Stomach (tissue), 9 donors: Measurements from ENCODE around the gene PAK1IP1. TPM values are rescaled to one million over a fixed set of nuclear protein-coding genes. Genes with fewer than 3 reads are reported as not detected.
"Not testable (repeated sequence)": the region's sequence is repeated elsewhere in the genome, so short reads cannot be mapped to it uniquely, and the experiment has no call there.

Experiments
- DNase-seq, 2 donors: peaks; one replicate each; pipeline versions ENCODE4 v3.0.0 to v3.0.0-alpha.2; 2013 to 2019
- H3K27ac ChIP-seq, 5 donors: fragments of 200-600 bp in 4 of 5; sonication (generic) in 4 of 5; one replicate each; pipeline ENCODE4 v1.5.1; 2013 to 2019; ENCODE audit warnings: mild to moderate bottlenecking in 1 of 5, moderate library complexity in 1 of 5
- H3K27me3 ChIP-seq, 3 donors: fragments of 200-600 bp; sonication (generic); one replicate each; pipeline ENCODE4 v1.5.1; 2017 to 2019; ENCODE audit warnings: mixed run types in 1 of 3
- H3K36me3 ChIP-seq, 4 donors: fragments of 200-600 bp; sonication (generic); 1 replicate in 3 of 4; 2 replicates in 1 of 4; pipeline ENCODE4 v1.5.1; 2016 to 2019
- H3K4me1 ChIP-seq, 4 donors: fragments of 200-600 bp; sonication (generic); one replicate each; pipeline ENCODE4 v1.5.1; 2016 to 2019
- H3K4me3 ChIP-seq, 4 donors: fragments of 200-600 bp; sonication (generic) in 3 of 4; one replicate each; pipeline ENCODE4 v1.5.1; 2016 to 2019; ENCODE audit warnings: mild to moderate bottlenecking in 1 of 4
- H3K9me3 ChIP-seq, 4 donors: fragments of 200-600 bp; sonication (generic); one replicate each; pipeline ENCODE4 v1.5.1; 2016 to 2019
- CTCF ChIP-seq, 7 experiments: fragments of 450-650 bp in 4 of 7; fragments of 200-600 bp in 3 of 7; sonication (generic) in 3 of 7; IDR thresholded peaks; one replicate each; pipeline ENCODE4 v1.5.1; 2016 to 2019; ENCODE audit warnings: antibody characterized with exemption in 7 of 7, control low read depth in 2 of 7, mild to moderate bottlenecking in 1 of 7
- EP300 ChIP-seq: sonication (generic); formaldehyde crosslinking; IDR thresholded peaks from one replicate; pipeline ENCODE4 v1.6.1; 2017; ENCODE audit warnings: antibody characterized with exemption
- POLR2A ChIP-seq, 4 donors: fragments of 450-650 bp; IDR thresholded peaks; one replicate each; pipeline ENCODE4 v1.6.1; 2016; ENCODE audit warnings: antibody characterized with exemption in 4 of 4, control low read depth in 2 of 4, mild to moderate bottlenecking in 1 of 4, moderate library complexity in 1 of 4
- POLR2AphosphoS5 ChIP-seq, 3 donors: sonication (generic); formaldehyde crosslinking; IDR thresholded peaks; one replicate each; pipeline ENCODE4 v1.6.1; 2016; ENCODE audit warnings: antibody characterized with exemption in 3 of 3
- WGBS, 5 donors: extraction: QIAGEN DNeasy Blood & Tissue Kit in 3 of 5; methylation state at CpG; one replicate each; pipeline versions ENCODE4 v1.1.5 to v1.1.7; 2013 to 2018; 5-methylcytosine and 5-hydroxymethylcytosine counted together
- intact Hi-C: fragments of 100-400 bp; cut with DNase I; formaldehyde crosslinking; loops from one replicate; pipeline ENCODE4 v1.15.1; 2023; ENCODE audit warnings: low total_unique reads
- polyA plus RNA-seq, 3 donors: library from polyadenylated mRNA; stranded (reverse); fragments of 200-250 nt; gene quantifications; one replicate each; pipeline ENCODE4 v1.2.3, GENCODE V29; 2013
- total RNA-seq, 5 donors: library from RNA; depleted of rRNA; stranded (reverse); fragments of >200 nt; gene quantifications; one replicate each; pipeline versions ENCODE4 v1.1.0 to v1.2.3, GENCODE V29; 2014 to 2016
- donor health status: healthy with polysubstance abuse.
- donor health status: Bipolar disorder and iron deficiency.
- donor health status: healthy.

Gene PAK1IP1
- total and polyA plus RNA-seq, 8 donors, result 1.3 to 13.9 (median 11.2) TPM; not detected in 1

GRCh38 chr6:10720265-10720959 lies 25.6 kb downstream of the PAK1IP1 start:
- peak overlapping the region; percentile 52 to 67 (median 54) for H3K4me3 ChIP-seq
- DNase-seq, result peak; percentile 36 to 71
- peak in 1 of 3 donors; percentile 32 for TF ChIP-seq POLR2AphosphoS5 (IDR thresholded peaks at IDR 0.05)
- no peak for TF ChIP-seq EP300
- 22 to 48% (median 41%) methylated on average over 22 to 49 of the region's 49 CpGs for WGBS, 5 donors
- H3K27ac ChIP-seq, result peak overlapping the region; percentile 83 to 88 (median 85)
- H3K27me3 ChIP-seq, result no peaks in the 10 kb centered on the region
- intact Hi-C loops, result no loop called here
- H3K9me3 ChIP-seq, result peaks cover 0 to 7% (median 0%) of the 10 kb centered on the region in 4 donors
- H3K4me1 ChIP-seq, result peaks cover 14 to 39% (median 34%) of the 10 kb centered on the region in 4 donors
- peaks cover 0 to 6% (median 2%) of the 10 kb centered on the region in 4 donors for H3K36me3 ChIP-seq

- H3K27me3 ChIP-seq, DNase-seq, H3K9me3 ChIP-seq, intact Hi-C loops: not testable (repeated sequence)
- WGBS, 5 donors, result 69 to 79% (median 74%) methylated on average over 16 to 17 of the region's 17 CpGs
- H3K4me3 ChIP-seq, result peak overlapping the region; percentile 52 to 67 (median 54)
- peaks cover 6 to 14% (median 10%) of the 10 kb centered on the region in 4 donors for H3K36me3 ChIP-seq
- peaks cover 14 to 46% (median 41%) of the 10 kb centered on the region in 4 donors for H3K4me1 ChIP-seq
- H3K27ac ChIP-seq, result peak overlapping the region; percentile 83 to 90 (median 85)
These were observed 26.4 kb downstream of the PAK1IP1 start for GRCh38 chr6:10720960-10721849.

GRCh38 chr6:10721850-10722569 lies 27.2 kb downstream of the PAK1IP1 start:
- Histone ChIP-seq H3K4me3 (peak overlapping the region; percentile 60 to 78 (median 74)), H3K27ac (peak overlapping the region; percentile 48 to 92 (median 90)), H3K36me3 (peaks cover 11 to 22% (median 18%) of the 10 kb centered on the region in 4 donors), H3K27me3 (no peaks in the 10 kb centered on the region), H3K9me3 (peaks cover 0 to 7% (median 0%) of the 10 kb centered on the region in 4 donors), H3K4me1 (peaks cover 18 to 54% (median 41%) of the 10 kb centered on the region in 4 donors)
- TF ChIP-seq CTCF (IDR thresholded peaks at IDR 0.05), result no peak
- TF ChIP-seq POLR2AphosphoS5 (IDR thresholded peaks at IDR 0.05), result no peak
- no peak for TF ChIP-seq EP300
- no peak for TF ChIP-seq POLR2A (IDR thresholded peaks at IDR 0.05)
- 74 to 90% (median 83%) methylated on average over 11 of the region's 11 CpGs for WGBS, 5 donors
- DNase-seq, result peak in 1 of 2 donors; percentile 5
- intact Hi-C loops, result no loop called here

GRCh38 chr6:10722570-10722819 lies 27.7 kb downstream of the PAK1IP1 start:
- 0 to 2% (median 1%) methylated on average over 6 of the region's 6 CpGs for WGBS, 5 donors
- Histone ChIP-seq H3K27ac (peak overlapping the region; percentile 48 to 92 (median 90)), H3K4me3 (peak overlapping the region; percentile 60 to 78 (median 74)), H3K4me1 (peaks cover 18 to 58% (median 41%) of the 10 kb centered on the region in 4 donors), H3K27me3 (no peaks in the 10 kb centered on the region), H3K36me3 (peaks cover 11 to 27% (median 23%) of the 10 kb centered on the region in 4 donors), H3K9me3 (peaks cover 0 to 7% (median 0%) of the 10 kb centered on the region in 4 donors)
- no peak for TF ChIP-seq CTCF (IDR thresholded peaks at IDR 0.05)
- no peak for TF ChIP-seq EP300
- no peak for TF ChIP-seq POLR2AphosphoS5 (IDR thresholded peaks at IDR 0.05)
- no peak for TF ChIP-seq POLR2A (IDR thresholded peaks at IDR 0.05)
- no peak for DNase-seq
- intact Hi-C loops, result no loop called here
